K562 (cell line): ENCODE data around the gene CELSR1. TPM values are rescaled to one million over a fixed set of nuclear protein-coding genes. Genes with fewer than 3 reads are reported as not detected.

Experiments
- ATAC-seq: fragments of 200-7000 bp; cut with Tn5 transposase; 3 replicates; pipeline ENCODE4 v1.9.1; 2020; ENCODE audit warnings: moderate library complexity
- BruUV-seq: library from RNA; stranded (reverse); fragments of 400-500 nt; replicated peaks from 2 replicates; lab custom pipeline; 2021; lab: Mats Ljungman, UMichigan
- CTCF ChIA-PET: fragments of 300-600 bp; formaldehyde crosslinking; extraction: SDS; loops from one replicate; lab custom pipeline; 2021; ENCODE audit warnings: low intra/inter-chr PET ratio; lab: Yijun Ruan, JAX
- POLR2A ChIA-PET: fragments of 300-600, 350-650 bp; sonication (Branson Sonifier 250); formaldehyde crosslinking; extraction: SDS; loops from one replicate; lab custom pipeline; 2021; ENCODE audit warnings: antibody characterized with exemption, inconsistent platforms; lab: Yijun Ruan, JAX
- DNase-seq, 4 experiments: peaks; one replicate each; pipeline versions ENCODE4 v3.0.0 to v3.0.0-alpha.2; 2011 to 2018; ENCODE audit warnings: low spot score in 3 of 4, mixed read lengths in 3 of 4; ENCODE audit errors: extremely low read depth in 1 of 4
- FAIRE-seq: peaks from 2 replicates; lab custom pipeline; 2011; peaks lifted over from hg19 to GRCh38; lab: Jason Lieb, UNC
- H2AFZ ChIP-seq: 2 replicates; pipeline ENCODE4 v1.6.0; 2011; ENCODE audit warnings: low read depth, low read length, control low read depth, inconsistent platforms
- H3K27ac ChIP-seq: fragments of 200-600 bp; 3 replicates; pipeline ENCODE4 v1.8.0; 2011; ENCODE audit warnings: low read depth, mild to moderate bottlenecking, control low read depth, inconsistent platforms, low read length, moderate library complexity, mixed read lengths; ENCODE audit errors: extremely low read depth
- H3K27me3 ChIP-seq, 2 experiments: fragments of 300-600 bp in 1 of 2; 2 replicates in 1 of 2; 3 replicates in 1 of 2; pipeline versions ENCODE4 v1.6.0 to v1.8.0; 2011; ENCODE audit warnings: inconsistent platforms in 2 of 2, low read length in 2 of 2, mild to moderate bottlenecking in 1 of 2, mixed read lengths in 1 of 2, moderate library complexity in 1 of 2; ENCODE audit not compliant: control insufficient read depth in 2 of 2, insufficient read depth in 2 of 2
- H3K36me3 ChIP-seq: fragments of 300-600 bp; 3 replicates; pipeline ENCODE4 v1.8.0; 2011; ENCODE audit warnings: mild to moderate bottlenecking, low read length, inconsistent platforms; ENCODE audit not compliant: control insufficient read depth, insufficient read depth
- H3K4me1 ChIP-seq, 2 experiments: fragments of 200-600 bp in 1 of 2; replicated peaks in 1 of 2; 2 replicates in 1 of 2; 3 replicates in 1 of 2; pipeline versions ENCODE4 v1.5.1 to v1.8.0; 2011; ENCODE audit warnings: inconsistent platforms in 2 of 2, low read length in 2 of 2, mild to moderate bottlenecking in 1 of 2, mixed read lengths in 1 of 2, moderate library complexity in 1 of 2; ENCODE audit not compliant: control insufficient read depth in 2 of 2, insufficient read depth in 2 of 2
- H3K4me2 ChIP-seq: 2 replicates; pipeline ENCODE4 v1.6.1; 2011; ENCODE audit warnings: low read length, control low read depth, inconsistent platforms, mixed read lengths; ENCODE audit not compliant: insufficient read depth
- H3K4me3 ChIP-seq: fragments of 200-600 bp; sonication (generic), shearing (Covaris generic); 2 replicates; pipeline ENCODE4 v1.5.1; 2016; ENCODE audit warnings: control low read depth, inconsistent platforms
- H3K79me2 ChIP-seq: fragments of 200-600 bp; 3 replicates; pipeline ENCODE4 v1.8.0; 2011; ENCODE audit warnings: low read length, inconsistent platforms; ENCODE audit not compliant: control insufficient read depth, insufficient read depth
- H3K9ac ChIP-seq, 2 experiments: 2 replicates each; pipeline versions ENCODE4 v1.6.0 to v1.6.1; 2011; ENCODE audit warnings: low read depth in 2 of 2, low read length in 2 of 2, control low read depth in 1 of 2, inconsistent platforms in 1 of 2, mild to moderate bottlenecking in 1 of 2, mixed read lengths in 1 of 2; ENCODE audit not compliant: insufficient read depth in 1 of 2
- H3K9me1 ChIP-seq: one replicate; pipeline ENCODE4 v1.6.0; 2011; ENCODE audit warnings: inconsistent platforms, mild to moderate bottlenecking, low read length, moderate library complexity; ENCODE audit not compliant: control insufficient read depth, insufficient read depth
- H3K9me3 ChIP-seq: replicated peaks from 2 replicates; pipeline ENCODE4 v1.5.1; 2011; ENCODE audit warnings: low read depth, low read length, inconsistent platforms; ENCODE audit not compliant: control insufficient read depth, insufficient read depth
- H4K20me1 ChIP-seq: replicated peaks from 2 replicates; pipeline ENCODE4 v1.6.1; 2011; ENCODE audit warnings: low read length, inconsistent platforms, mixed read lengths; ENCODE audit not compliant: control insufficient read depth, insufficient read depth
- ADNP ChIP-seq: fragments of 200-800 bp; sonication (Bioruptor generic); IDR thresholded peaks from 2 replicates; pipeline ENCODE4 v1.6.1; 2016; ENCODE audit warnings: missing genetic modification characterization, missing compliant biosample characterization
- BACH1 ChIP-seq: fragments of 200-800 bp; sonication (Bioruptor generic); IDR thresholded peaks from 2 replicates; pipeline ENCODE4 v1.6.1; 2016; ENCODE audit warnings: missing genetic modification characterization, missing compliant biosample characterization
- BCOR ChIP-seq: fragments of 450-650 bp; IDR thresholded peaks from 2 replicates; pipeline ENCODE4 v1.6.1; 2016
- CBFA2T2 ChIP-seq: fragments of 450-650 bp; conservative IDR thresholded peaks from 2 replicates; pipeline ENCODE4 v1.6.1; 2017; ENCODE audit warnings: mild to moderate bottlenecking
- CREBBP ChIP-seq: IDR thresholded peaks from one replicate; pipeline ENCODE4 v1.6.1; 2012; ENCODE audit warnings: low read depth, mild to moderate bottlenecking, control low read depth, inconsistent platforms, low read length
- E2F3 ChIP-seq: fragments of 250-450 bp; sonication (Bioruptor Pico); IDR thresholded peaks from 2 replicates; pipeline ENCODE4 v1.4.0; 2020; ENCODE audit warnings: mild to moderate bottlenecking
- RBM25 ChIP-seq: fragments of 200-400 bp; formaldehyde crosslinking; IDR thresholded peaks from 2 replicates; pipeline ENCODE4 v1.6.1; 2018; ENCODE audit warnings: low read length, low read depth, moderate library complexity; ENCODE audit not compliant: severe bottlenecking
- ZNF41 ChIP-seq: fragments of 250-450 bp; sonication (Bioruptor Pico); conservative IDR thresholded peaks from 2 replicates; pipeline ENCODE4 v1.4.0; 2020; ENCODE audit warnings: mild to moderate bottlenecking
- ZSCAN29 ChIP-seq: fragments of 450-650 bp; IDR thresholded peaks from 2 replicates; pipeline ENCODE4 v1.6.1; 2017
- WGBS: fragments of 100-300 bp; shearing (Covaris generic); methylation state at CpG from one replicate; pipeline ENCODE4 v1.1.6; 2016; ENCODE audit warnings: low coverage, mixed read lengths; ENCODE audit not compliant: insufficient coverage; ENCODE audit errors: missing lambda C conversion rate; 5-methylcytosine and 5-hydroxymethylcytosine counted together
- in situ Hi-C: fragments of 300-500 bp; cut with MboI; formaldehyde crosslinking; loops from 4 replicates; pipeline ENCODE4 v1.15.0; 2018; ENCODE audit warnings: inconsistent platforms, mixed read lengths
- intact Hi-C: fragments of 100-400 bp; cut with micrococcal nuclease; formaldehyde crosslinking; loops from 2 replicates; pipeline ENCODE4 v1.14.2; 2022
- polyA plus RNA-seq, 8 experiments: library from polyadenylated mRNA; depleted of rRNA in 4 of 8; stranded (reverse) in 5 of 8; unstranded in 3 of 8; fragments of >200 nt; fragmentation: Nextera tagmentation in 2 of 8; fragmentation: Illumina TruSeq in 1 of 8; extraction: Ambion mirVana in 2 of 8; extraction: Trizol in 1 of 8; gene quantifications; 2 replicates each; pipeline versions ENCODE4 v1.2.1 to v1.2.3, GENCODE V29; 2011 to 2014; ENCODE audit warnings: inconsistent platforms in 1 of 8, missing spikeins in 1 of 8
- total RNA-seq, 7 experiments: library from RNA; depleted of rRNA in 6 of 7; stranded (reverse); fragments of >200 nt in 6 of 7; fragmentation: Illumina TruSeq in 2 of 7; extraction: Trizol in 2 of 7; gene quantifications; 2 replicates each; pipeline versions ENCODE4 v1.2.1 to v1.2.3, GENCODE V29; 2011 to 2021; ENCODE audit warnings: low replicate concordance in 1 of 7
- TF ChIP-seq, protein P1 (sequence below): fragments of 250-450 bp; sonication (Bioruptor Pico); IDR thresholded peaks from 2 replicates; pipeline ENCODE4 v1.8.0; 2021; ENCODE audit warnings: mild to moderate bottlenecking, moderate library complexity
- TF ChIP-seq, protein P2 (sequence below): fragments of 450-650 bp; IDR thresholded peaks from 2 replicates; pipeline ENCODE4 v1.6.1; 2016; ENCODE audit warnings: antibody characterized with exemption
- TF ChIP-seq, protein P3 (sequence below): fragments of 250-450 bp; sonication (Bioruptor Pico); IDR thresholded peaks from 2 replicates; pipeline ENCODE4 v1.8.0; 2022; ENCODE audit warnings: moderate library complexity, mild to moderate bottlenecking, inconsistent platforms

CELSR1 gene
- total and polyA plus RNA-seq, 9 of the 15 experiments (the other 6 are each of a cell fraction or from before 2014, with no cell fraction given) = under 0.01 to 0.09 TPM; not detected in 7

DNA sequence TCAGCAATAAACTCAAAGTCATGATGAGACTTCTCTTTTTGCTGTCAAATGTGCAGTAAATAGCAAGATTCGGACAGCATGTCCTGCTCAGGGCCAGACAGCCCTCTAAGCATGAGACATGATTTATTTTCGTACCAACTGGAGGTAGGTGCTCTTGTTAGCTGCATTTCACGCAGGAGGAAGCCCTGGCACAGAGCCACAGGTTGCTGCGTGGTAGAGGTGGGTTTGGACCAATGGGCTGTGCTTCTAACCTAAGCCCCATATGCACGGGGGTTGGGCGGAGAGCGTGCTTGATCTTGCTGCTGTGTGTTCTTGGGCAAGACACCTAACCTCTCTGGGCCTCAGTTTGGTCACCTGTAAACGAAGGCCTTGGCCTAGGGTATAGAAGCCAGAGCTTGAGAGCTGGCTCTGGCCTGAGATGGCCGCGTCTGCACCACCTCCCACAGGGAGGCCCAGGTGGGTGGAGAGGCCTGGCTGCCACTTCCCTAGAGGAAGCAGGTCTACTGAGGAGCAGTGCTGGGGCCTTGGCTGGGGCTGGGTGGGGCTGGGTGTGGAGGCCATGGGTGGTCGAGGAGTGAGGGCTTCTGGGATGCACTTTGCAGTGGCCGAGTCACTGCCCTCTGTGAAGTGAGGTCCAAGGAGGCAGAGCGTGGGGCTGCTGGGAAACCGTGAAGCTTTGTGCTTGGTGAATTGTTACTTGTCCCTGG lies 44.3 kb upstream of the CELSR1 start (continued):
- TF ChIP-seq BCOR = peak; percentile 74
- TF ChIP-seq, all 486 proteins: peak for 13

DNA sequence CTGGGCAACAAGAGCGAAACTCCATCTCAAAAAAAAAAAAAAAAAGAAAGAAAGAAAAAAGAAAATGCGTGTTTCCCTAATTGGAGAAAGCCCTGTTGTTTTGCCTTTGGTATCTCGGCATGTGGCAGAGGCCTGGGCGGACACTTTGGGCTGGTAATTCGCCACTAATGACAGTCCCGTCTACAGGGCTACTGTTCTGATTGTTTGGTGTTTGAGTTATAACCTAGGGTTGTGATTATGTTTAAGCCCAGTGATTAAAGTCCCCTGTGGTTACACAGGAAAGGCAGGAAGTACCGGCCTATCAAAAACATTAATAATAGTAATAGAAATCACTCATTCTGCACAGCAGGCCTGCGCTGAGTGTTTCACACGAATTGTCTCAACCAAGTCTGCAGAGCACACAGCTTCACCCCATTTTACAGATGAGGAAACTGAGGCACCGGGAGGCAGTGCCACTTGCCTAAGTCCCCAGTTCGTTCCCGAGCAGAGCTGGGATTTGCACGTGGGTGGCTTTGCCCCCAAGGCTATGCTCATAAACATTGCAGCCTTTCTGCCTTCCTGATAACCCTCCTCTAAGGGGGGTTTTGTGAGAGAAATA lies 43.6 kb upstream of the CELSR1 start:
- ATAC-seq = no peak
- CTCF ChIA-PET = no interaction called here
- POLR2A ChIA-PET = no interaction called here
- FAIRE-seq = no peak
- Histone ChIP-seq H3K27ac (no peak overlapping the region), H3K9me3 (no peaks in the 10 kb centered on the region), H3K79me2 (peaks cover 82% of the 10 kb centered on the region), H3K4me2 (peak overlapping the region; percentile 29; the same call in 1 of the 2 replicates), H2AFZ (no peak overlapping the region), H3K27me3 (no peaks in the 10 kb centered on the region), H3K4me3 (no peak overlapping the region), H3K36me3 (peaks cover 8% of the 10 kb centered on the region; the same call in 2 of the 3 replicates), H4K20me1 (peaks cover 9% of the 10 kb centered on the region), H3K9me1 (no peaks in the 10 kb centered on the region), H3K4me1 (peaks cover 32 to 59% of the 10 kb centered on the region in 2 experiments), H3K9ac (no peak overlapping the region)
- intact Hi-C loops = no loop called here
- 69% methylated on average over 9 of the region's 13 CpGs for WGBS
- DNase-seq = no peak
- in situ Hi-C loops = no loop called here
- no TSS peak for BruUV-seq
- TF ChIP-seq, protein P1, sequence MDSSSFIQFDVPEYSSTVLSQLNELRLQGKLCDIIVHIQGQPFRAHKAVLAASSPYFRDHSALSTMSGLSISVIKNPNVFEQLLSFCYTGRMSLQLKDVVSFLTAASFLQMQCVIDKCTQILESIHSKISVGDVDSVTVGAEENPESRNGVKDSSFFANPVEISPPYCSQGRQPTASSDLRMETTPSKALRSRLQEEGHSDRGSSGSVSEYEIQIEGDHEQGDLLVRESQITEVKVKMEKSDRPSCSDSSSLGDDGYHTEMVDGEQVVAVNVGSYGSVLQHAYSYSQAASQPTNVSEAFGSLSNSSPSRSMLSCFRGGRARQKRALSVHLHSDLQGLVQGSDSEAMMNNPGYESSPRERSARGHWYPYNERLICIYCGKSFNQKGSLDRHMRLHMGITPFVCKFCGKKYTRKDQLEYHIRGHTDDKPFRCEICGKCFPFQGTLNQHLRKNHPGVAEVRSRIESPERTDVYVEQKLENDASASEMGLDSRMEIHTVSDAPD (CRISPR knock-in tag) = no peak
- TF ChIP-seq, protein P2, sequence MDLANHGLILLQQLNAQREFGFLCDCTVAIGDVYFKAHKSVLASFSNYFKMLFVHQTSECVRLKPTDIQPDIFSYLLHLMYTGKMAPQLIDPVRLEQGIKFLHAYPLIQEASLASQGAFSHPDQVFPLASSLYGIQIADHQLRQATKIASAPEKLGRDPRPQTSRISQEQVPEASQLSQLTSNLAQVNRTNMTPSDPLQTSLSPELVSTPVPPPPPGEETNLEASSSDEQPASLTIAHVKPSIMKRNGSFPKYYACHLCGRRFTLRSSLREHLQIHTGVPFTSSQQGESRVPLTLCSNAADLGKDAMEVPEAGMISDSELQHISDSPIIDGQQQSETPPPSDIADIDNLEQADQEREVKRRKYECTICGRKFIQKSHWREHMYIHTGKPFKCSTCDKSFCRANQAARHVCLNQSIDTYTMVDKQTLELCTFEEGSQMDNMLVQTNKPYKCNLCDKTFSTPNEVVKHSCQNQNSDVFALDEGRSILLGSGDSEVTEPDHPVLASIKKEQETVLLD = no peak
- no peak for TF ChIP-seq ZSCAN29
- no peak for TF ChIP-seq BACH1
- TF ChIP-seq BCOR = 0 out of 2 replicates have a peak, but pooled peaks have one; percentile 8
- TF ChIP-seq ZNF41 (CRISPR knock-in tag) = no peak
- TF ChIP-seq RBM25 = peak; percentile 37
- peak; percentile 47; the same call in 1 of the 2 replicates for TF ChIP-seq ADNP (tag)
- TF ChIP-seq CBFA2T2 = no peak
- TF ChIP-seq E2F3 = no peak
- TF ChIP-seq, protein P3, sequence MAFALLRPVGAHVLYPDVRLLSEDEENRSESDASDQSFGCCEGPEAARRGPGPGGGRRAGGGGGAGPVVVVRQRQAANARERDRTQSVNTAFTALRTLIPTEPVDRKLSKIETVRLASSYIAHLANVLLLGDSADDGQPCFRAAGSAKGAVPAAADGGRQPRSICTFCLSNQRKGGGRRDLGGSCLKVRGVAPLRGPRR = no peak
- no peak for TF ChIP-seq CREBBP
